Common myeloid progenitor, CD34-positive (primary cell): Measurements from ENCODE around the gene FAM32A.

Experiments used
- CTCF ChIA-PET: fragments of 350-600 bp; sonication (Branson Sonifier 250); formaldehyde crosslinking; loops from one replicate; lab custom pipeline; 2021; ENCODE audit warnings: antibody characterized with exemption; lab: Charles Lee
- POLR2A ChIA-PET: fragments of 350-600 bp; sonication (Branson Sonifier 250); formaldehyde crosslinking; loops from one replicate; lab custom pipeline; 2021; ENCODE audit warnings: antibody characterized with exemption; lab: Charles Lee
- DNase-seq, 3 donors: peaks; one replicate each; pipeline versions ENCODE4 v3.0.0 to v3.0.0-alpha.2; 2013
- H3K27ac ChIP-seq, 2 experiments: 1 replicate in 1 of 2; 2 replicates in 1 of 2; pipeline ENCODE4 v1.7.0; 2013; ENCODE audit warnings: inconsistent platforms in 2 of 2, low read length in 2 of 2, mild to moderate bottlenecking in 2 of 2, low read depth in 1 of 2, moderate library complexity in 1 of 2; ENCODE audit not compliant: severe bottlenecking in 2 of 2, insufficient read depth in 1 of 2, poor library complexity in 1 of 2
- H3K27me3 ChIP-seq, 5 experiments: replicated peaks in 2 of 5; 1 replicate in 3 of 5; 2 replicates in 2 of 5; pipeline versions ENCODE4 v1.6.1 to v1.7.0; 2013; ENCODE audit warnings: low read length in 4 of 5, mild to moderate bottlenecking in 2 of 5, moderate library complexity in 2 of 5, inconsistent platforms in 1 of 5; ENCODE audit not compliant: insufficient read depth in 5 of 5, control insufficient read depth in 4 of 5
- H3K36me3 ChIP-seq, 4 experiments: 1 replicate in 2 of 4; 2 replicates in 2 of 4; pipeline versions ENCODE4 v1.6.1 to v1.7.0; 2013; ENCODE audit warnings: low read length in 3 of 4, control low read depth in 1 of 4, mild to moderate bottlenecking in 1 of 4; ENCODE audit not compliant: control insufficient read depth in 4 of 4, insufficient read depth in 4 of 4
- H3K4me1 ChIP-seq, 4 experiments: 1 replicate in 3 of 4; 2 replicates in 1 of 4; pipeline versions ENCODE4 v1.6.1 to v1.7.1; 2013; ENCODE audit warnings: low read length in 3 of 4, mild to moderate bottlenecking in 3 of 4, control low read depth in 1 of 4, inconsistent platforms in 1 of 4, moderate library complexity in 1 of 4; ENCODE audit not compliant: control insufficient read depth in 4 of 4, insufficient read depth in 4 of 4; ENCODE audit errors: control extremely low read depth in 1 of 4
- H3K4me3 ChIP-seq, 7 experiments: 1 replicate in 4 of 7; 2 replicates in 3 of 7; pipeline versions ENCODE4 v1.5.1 to v1.7.0; 2013; ENCODE audit warnings: mild to moderate bottlenecking in 7 of 7, low read length in 6 of 7, moderate library complexity in 6 of 7, inconsistent platforms in 2 of 7, low read depth in 2 of 7, control low read depth in 1 of 7; ENCODE audit not compliant: insufficient read depth in 4 of 7, control insufficient read depth in 1 of 7; ENCODE audit errors: extremely low read depth in 1 of 7
- H3K9me3 ChIP-seq, 5 experiments: 1 replicate in 4 of 5; 2 replicates in 1 of 5; pipeline versions ENCODE4 v1.6.1 to v1.7.1; 2013; ENCODE audit warnings: low read length in 4 of 5, mild to moderate bottlenecking in 2 of 5, inconsistent platforms in 1 of 5, low read depth in 1 of 5, moderate library complexity in 1 of 5; ENCODE audit not compliant: control insufficient read depth in 4 of 5, insufficient read depth in 2 of 5; ENCODE audit errors: control extremely low read depth in 1 of 5
- WGBS: methylation state at CpG from one replicate; pipeline ENCODE4 v1.1.5; 2013; ENCODE audit not compliant: insufficient coverage; 5-methylcytosine and 5-hydroxymethylcytosine counted together

The FAM32A gene

DNA sequence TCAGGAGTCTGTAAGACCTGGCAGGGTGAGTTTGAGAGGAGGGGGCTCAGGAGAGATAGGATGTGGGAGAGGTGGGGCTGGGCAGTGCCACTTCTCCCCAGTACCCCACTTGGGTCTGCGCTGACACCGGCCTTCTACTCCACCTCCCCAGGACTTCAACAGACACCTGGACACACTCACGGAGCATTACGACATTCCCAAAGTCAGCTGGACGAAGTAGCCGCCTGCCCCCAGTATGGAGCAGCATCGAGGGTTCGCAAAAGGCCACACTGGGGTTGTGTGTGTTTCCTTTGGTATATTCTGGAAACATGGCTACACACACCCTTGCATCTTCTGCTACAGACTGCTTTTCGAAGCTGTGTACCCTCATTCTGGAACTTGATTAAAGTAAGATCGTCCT lies 5.5 kb downstream of the FAM32A start:
- no peak for DNase-seq
- no peak overlapping the region for H3K27ac ChIP-seq
- no peaks in the 10 kb centered on the region for H3K27me3 ChIP-seq
- ChIA-PET POLR2A (no interaction called here), CTCF (no interaction called here)
- H3K9me3 ChIP-seq = no peaks in the 10 kb centered on the region
- peaks cover 10 to 53% (median 40%) of the 10 kb centered on the region in 4 experiments for H3K36me3 ChIP-seq
- peaks cover 0 to 12% (median 11%) of the 10 kb centered on the region in 4 experiments for H3K4me1 ChIP-seq
- WGBS = 90% methylated on average over 9 of the region's 10 CpGs
- H3K4me3 ChIP-seq = no peak overlapping the region

DNA sequence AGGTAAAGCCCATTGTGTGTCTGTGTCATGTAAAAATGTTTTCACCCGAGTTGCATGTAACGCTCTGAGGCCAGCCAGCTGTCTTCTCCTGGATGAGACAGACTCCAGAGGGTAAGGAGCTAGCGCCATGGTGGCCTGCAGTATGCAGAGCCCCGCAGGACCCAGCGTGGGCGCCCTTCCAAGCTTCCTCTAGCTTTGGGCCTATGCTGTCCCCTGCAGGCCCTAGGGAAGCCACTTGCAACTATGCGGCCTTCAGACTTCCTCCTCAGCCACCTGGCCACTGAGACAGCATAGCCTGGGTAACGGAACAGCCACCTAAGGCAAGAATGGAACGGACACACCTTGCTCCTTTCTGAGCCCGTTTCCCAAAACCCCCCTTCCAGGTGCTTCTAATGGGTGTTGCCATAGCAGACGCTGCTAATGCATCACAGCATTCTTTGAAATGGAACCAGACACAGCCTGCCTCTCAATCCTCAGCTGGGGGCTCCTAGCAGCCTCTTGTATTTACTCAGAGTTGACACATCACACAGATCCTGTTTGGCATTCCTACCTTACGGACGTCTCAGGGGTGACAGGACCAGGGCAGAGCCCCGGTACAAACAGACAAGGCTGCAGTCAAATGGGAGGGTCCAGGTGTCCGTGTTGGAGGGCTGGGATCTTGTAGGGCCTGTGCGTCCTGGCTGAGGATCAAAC lies 6.2 kb downstream of the FAM32A start:
- no peak for DNase-seq
- no peak overlapping the region for H3K27ac ChIP-seq
- H3K4me1 ChIP-seq = peaks cover 0 to 7% (median 5%) of the 10 kb centered on the region in 4 experiments
- 92% methylated on average over 13 of the region's 16 CpGs for WGBS
- H3K9me3 ChIP-seq = no peaks in the 10 kb centered on the region
- ChIA-PET POLR2A (no interaction called here), CTCF (no interaction called here)
- no peaks in the 10 kb centered on the region for H3K27me3 ChIP-seq
- no peak overlapping the region for H3K4me3 ChIP-seq
- H3K36me3 ChIP-seq = peaks cover 10 to 53% (median 40%) of the 10 kb centered on the region in 4 experiments

DNA sequence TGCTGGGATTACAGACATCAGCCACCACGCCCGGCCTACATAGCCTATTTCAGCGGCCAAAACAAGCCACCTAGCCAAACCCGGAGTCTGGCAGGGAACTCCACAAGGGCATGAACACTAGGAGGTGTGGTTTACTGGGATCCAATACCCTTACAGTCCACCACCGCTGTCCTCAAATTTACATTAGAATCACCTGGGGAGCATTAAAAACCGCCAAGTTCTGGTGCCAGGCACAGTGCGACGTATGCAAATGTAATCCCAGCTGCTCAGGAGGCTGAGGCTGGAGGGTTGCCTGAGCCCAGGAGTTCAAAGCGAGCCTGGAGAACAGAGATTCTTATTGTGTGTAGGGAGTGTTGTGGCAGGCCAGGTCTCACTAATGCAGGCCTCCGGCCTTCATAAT lies 8.3 kb downstream of the FAM32A start:
- ChIA-PET CTCF (interaction anchor here (4.6 kb wide), 1 partner anchor 8 kb away, joined by 28 read pairs; the partner anchor contains the start of gene FAM32A), POLR2A (no interaction called here)
- Histone ChIP-seq H3K4me3 (no peak overlapping the region), H3K9me3 (no peaks in the 10 kb centered on the region), H3K4me1 (peaks cover 2 to 15% (median 12%) of the 10 kb centered on the region in 4 experiments), H3K36me3 (peaks cover 5 to 39% (median 31%) of the 10 kb centered on the region in 4 experiments), H3K27ac (no peak overlapping the region), H3K27me3 (no peaks in the 10 kb centered on the region)
- 100% methylated on average over 9 of the region's 10 CpGs for WGBS
- DNase-seq = no peak

DNA sequence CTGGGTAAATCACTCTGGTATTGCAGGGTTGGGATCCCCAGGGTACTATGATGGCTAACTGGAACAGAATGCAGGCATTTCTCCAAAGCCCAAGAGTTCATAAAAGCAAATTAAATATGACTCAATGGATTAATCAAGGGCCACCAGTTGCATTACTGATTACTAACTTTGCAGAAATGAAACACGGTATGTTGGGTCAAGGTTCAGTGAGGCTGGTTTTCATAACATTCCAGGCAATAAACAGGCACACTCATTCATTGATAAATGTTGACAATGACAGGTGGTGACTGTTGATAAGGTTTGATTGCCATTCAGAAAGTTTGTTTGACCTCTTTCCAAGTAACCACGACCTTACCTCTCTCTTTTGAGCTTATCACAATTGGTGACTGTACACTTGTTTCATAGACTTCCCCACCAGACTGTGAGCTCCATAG lies 12.0 kb downstream of the FAM32A start:
- H3K27me3 ChIP-seq = no peaks in the 10 kb centered on the region
- no peak for DNase-seq
- ChIA-PET POLR2A (interaction anchor here (0.8 to 1.4 kb wide), 3 partner anchors 11 to 127 kb away, joined by 3 to 4 read pairs (median 3); partner anchors contain the start of genes FAM32A and KLF2), CTCF (interaction anchor here (1.4 to 4.6 kb wide), 4 partner anchors 9 to 163 kb away, joined by 3 to 28 read pairs (median 4); partner anchors contain the start of gene FAM32A)
- H3K4me1 ChIP-seq = peaks cover 4 to 32% (median 21%) of the 10 kb centered on the region in 4 experiments
- H3K36me3 ChIP-seq = peaks cover 0 to 25% (median 21%) of the 10 kb centered on the region in 4 experiments
- peak overlapping the region in 1 of 2 experiments; percentile 88 for H3K27ac ChIP-seq
- no peaks in the 10 kb centered on the region for H3K9me3 ChIP-seq
- H3K4me3 ChIP-seq = peak overlapping the region in 5 of 7 experiments; percentile 78 to 98 (median 94)
- no CpG with 5 or more reads among the region's 2 CpGs for WGBS

DNA sequence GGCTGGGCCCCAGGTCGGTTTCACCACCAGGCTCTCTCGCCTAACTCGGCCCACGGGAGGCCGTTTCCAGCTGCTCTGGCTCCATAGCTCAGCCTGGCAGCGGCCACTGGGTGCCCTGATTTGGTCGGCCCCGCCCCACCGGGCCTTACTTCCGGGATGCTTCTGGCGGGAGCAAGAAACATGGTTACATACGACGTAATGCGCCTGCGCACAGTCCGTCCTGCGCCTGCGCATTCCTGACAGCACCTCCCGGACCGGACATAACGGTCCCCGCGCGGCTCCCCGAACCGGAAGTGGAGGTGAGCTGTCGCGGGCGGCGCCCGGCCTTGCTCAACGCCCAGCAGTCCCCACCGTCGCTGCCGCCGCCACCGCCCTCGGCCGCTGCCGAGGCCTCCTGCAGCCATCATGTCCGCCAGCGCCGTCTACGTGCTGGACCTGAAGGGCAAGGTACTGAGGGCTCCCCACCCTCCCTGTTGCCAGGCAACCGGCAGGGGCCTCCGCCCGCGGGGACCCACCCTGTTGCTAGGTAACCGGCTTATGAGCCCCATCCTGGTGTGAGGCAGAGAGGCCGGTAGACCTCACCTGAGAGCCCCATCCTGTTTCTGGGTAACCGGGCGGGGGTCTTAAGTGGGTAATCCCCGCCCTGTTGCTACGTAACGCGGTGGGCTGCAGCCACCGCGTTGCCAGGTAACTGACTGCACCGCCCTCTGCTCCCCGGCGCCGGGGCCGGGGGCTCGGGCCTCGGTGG lies 12.6 kb downstream of the FAM32A start, which contains the start of gene AP1M1:
AP1M1 (plus strand) TSS at position 290 of the 748 bp plus-strand sequence; CDS start at position 406, 116 bp downstream.
- DNase-seq = peak; percentile 95 to 97 (median 97)
- ChIA-PET POLR2A (interaction anchor here (0.8 to 1.4 kb wide), 3 partner anchors 12 to 127 kb away, joined by 3 to 4 read pairs (median 3); partner anchors contain the start of genes FAM32A and KLF2), CTCF (interaction anchor here (1.4 to 4.6 kb wide), 5 partner anchors 9 to 185 kb away, joined by 3 to 28 read pairs (median 4); partner anchors contain the start of gene FAM32A)
- no peaks in the 10 kb centered on the region for H3K27me3 ChIP-seq
- peak within 1 kb of the TSS; percentile 85 to 88 for H3K27ac ChIP-seq
- 0% methylated on average over 65 of the region's 65 CpGs for WGBS
- peak within 1 kb of the TSS; percentile 78 to 98 (median 93) for H3K4me3 ChIP-seq
- H3K9me3 ChIP-seq = no peaks in the 10 kb centered on the region
- peaks cover 4 to 32% (median 21%) of the 10 kb centered on the region in 4 experiments for H3K4me1 ChIP-seq
- peaks cover under 1 to 28% (median 25%) of the 10 kb centered on the region in 4 experiments for H3K36me3 ChIP-seq

DNA sequence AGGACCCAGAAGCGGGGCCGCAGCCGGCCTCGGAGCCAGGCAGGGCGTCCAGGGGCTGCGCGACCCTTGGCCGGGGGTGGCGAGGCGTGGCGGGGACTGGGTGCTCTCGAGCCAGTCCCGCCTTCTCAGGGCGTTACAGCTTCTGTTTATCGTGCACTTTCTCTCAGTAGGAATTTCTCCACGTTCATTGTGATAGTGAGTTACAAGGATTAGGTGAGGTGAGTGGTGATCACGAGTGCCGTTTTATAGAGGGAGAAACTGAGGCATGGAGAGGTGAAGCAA lies 13.1 kb downstream of the FAM32A start:
- Histone ChIP-seq H3K27ac (peak overlapping the region; percentile 85 to 88), H3K4me1 (peaks cover 4 to 32% (median 21%) of the 10 kb centered on the region in 4 experiments), H3K9me3 (no peaks in the 10 kb centered on the region), H3K4me3 (peak overlapping the region; percentile 78 to 98 (median 93)), H3K27me3 (no peaks in the 10 kb centered on the region), H3K36me3 (peaks cover 5 to 33% (median 29%) of the 10 kb centered on the region in 4 experiments)
- no peak for DNase-seq
- CTCF ChIA-PET = interaction anchor here (1.4 to 2.0 kb wide), 3 partner anchors 8 to 184 kb away, joined by 3 to 5 read pairs (median 4); no protein-coding TSS in a partner anchor
- POLR2A ChIA-PET = interaction anchor here (1.1 to 1.4 kb wide), 2 partner anchors 12 to 126 kb away, joined by 3 to 4 read pairs; partner anchors contain the start of gene KLF2
- WGBS = 4% methylated on average over 13 of the region's 18 CpGs
